GM12873 (cell line): ENCODE measurements around the gene TFB1M.

Experiments
- TF ChIP-seq, protein P1 (sequence below): IDR thresholded peaks from 2 replicates; pipeline ENCODE4 v1.5.1; 2012; ENCODE audit warnings: low read depth, mild to moderate bottlenecking, moderate library complexity, low read length, control low read depth; ENCODE audit not compliant: insufficient read depth; ENCODE audit errors: missing control alignments

The TFB1M gene

DNA sequence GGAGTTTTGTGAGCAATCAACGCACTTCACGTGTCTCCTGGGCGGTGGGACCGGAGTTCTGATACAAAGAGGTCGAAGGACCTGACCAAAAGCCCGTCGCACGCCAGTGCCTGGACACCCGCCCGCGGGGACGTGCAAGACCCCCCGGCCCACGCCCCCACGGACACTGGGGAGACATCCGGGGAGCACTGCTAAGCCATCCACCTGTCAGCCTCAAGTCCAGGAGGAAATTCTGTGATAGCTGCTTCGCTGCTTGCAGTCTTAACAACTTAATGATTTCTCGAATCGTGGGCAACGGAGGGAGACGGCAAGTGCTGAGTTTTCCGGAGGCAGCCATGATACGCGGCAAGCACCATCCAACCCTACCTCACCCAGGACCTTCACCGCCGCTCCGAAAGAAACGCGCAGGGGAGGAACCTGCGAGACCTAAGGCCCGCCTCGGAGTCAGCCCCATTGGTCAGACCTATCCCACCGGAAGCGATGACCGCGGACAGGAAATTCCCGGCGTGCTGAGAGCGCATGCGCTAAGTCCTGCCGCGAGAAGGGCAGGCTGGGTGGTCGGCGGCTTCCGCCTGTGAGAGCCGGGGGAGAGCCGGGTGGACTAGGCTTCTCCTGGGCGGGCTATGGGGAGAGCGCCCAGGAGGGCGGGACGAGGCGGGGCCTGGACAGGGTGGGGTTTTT lies at the start of gene TFB1M:
TSS of gene TFB1M (minus strand) at position 393 of the 681 bp plus-strand sequence. CDS start at position 337, 56 bp downstream.
- TF ChIP-seq, protein P1, sequence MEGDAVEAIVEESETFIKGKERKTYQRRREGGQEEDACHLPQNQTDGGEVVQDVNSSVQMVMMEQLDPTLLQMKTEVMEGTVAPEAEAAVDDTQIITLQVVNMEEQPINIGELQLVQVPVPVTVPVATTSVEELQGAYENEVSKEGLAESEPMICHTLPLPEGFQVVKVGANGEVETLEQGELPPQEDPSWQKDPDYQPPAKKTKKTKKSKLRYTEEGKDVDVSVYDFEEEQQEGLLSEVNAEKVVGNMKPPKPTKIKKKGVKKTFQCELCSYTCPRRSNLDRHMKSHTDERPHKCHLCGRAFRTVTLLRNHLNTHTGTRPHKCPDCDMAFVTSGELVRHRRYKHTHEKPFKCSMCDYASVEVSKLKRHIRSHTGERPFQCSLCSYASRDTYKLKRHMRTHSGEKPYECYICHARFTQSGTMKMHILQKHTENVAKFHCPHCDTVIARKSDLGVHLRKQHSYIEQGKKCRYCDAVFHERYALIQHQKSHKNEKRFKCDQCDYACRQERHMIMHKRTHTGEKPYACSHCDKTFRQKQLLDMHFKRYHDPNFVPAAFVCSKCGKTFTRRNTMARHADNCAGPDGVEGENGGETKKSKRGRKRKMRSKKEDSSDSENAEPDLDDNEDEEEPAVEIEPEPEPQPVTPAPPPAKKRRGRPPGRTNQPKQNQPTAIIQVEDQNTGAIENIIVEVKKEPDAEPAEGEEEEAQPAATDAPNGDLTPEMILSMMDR, result no peak

- TF ChIP-seq, protein P1, result no peak
These were observed 39.9 kb upstream of the TFB1M start for GRCh38 chr6:155354167-155354566.

DNA sequence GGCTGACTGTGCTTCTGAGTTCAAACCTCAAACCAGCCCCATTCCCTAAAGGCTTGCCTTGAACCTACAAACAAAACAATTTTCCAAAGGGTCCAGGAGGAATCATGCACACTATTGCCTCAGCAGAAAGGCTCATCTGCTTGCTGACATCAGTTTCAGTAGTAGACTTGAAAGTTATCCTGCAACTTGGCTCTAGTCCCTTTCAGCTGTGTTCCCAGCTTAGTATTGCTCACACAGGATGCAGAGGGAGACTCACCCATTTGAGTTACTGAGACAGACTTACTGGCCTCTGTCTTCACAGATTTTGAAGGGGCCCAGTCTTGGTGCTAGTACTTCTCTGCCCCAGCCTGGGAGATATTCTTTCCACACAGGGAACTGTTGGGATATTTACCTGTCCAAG lies 38.5 kb upstream of the TFB1M start:
- TF ChIP-seq, protein P1, result no peak

DNA sequence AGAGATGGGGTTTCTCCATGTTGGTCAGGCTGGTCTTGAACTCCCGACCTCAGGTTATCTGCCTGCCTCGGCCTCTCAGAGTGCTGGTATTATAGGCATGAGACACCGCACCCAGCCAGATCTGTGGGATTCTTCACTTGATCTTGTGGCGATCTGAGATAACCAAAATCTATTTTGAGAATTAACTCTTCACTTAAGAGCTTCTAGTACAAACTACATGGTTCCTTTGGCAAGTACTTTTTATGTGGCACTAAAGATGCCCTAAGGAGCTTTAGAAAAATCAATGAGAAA lies 37.8 kb upstream of the TFB1M start:
- TF ChIP-seq, protein P1, result no peak

DNA sequence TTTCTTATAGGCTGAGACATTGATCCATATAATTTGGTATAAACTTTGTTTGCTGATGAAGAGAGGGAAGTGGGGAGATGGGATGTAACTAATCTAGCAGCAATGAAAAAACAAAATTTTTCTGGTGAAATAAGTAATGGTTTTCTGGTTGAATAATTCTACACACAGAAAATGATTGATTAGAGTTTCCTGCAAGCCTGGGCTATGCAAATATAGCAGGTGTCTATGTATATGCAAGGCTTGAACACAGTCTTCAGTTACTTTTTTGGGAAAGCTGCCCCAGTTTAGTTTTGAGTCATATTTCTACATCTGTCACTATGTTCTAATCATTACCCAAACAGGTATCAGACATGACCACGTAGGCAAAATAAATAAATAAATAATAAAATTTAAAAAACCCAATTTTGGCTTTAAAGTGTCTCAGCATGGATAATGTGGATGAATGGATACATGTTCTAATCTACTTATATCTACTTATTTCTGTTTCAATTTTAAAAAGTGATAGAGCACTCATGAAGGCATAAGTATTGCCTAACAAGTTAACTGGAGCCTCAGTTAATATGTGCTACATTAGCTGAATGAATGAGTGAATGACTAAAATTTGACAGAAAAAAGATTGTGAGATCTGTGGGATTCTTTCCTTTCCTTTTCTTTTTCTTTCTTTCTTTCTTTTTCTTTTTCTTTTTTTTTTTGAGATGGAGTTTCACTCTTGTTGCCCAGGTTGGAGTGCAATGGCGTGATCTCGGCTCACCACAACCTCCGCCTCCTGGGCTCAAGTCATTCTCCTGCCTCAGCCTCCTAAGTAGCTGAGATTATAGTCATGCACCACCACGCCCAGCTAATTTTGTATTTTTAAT lies 37.2 kb upstream of the TFB1M start:
- TF ChIP-seq, protein P1, result no peak

- TF ChIP-seq, protein P1, result no peak
These were observed 35.7 kb upstream of the TFB1M start for GRCh38 chr6:155349956-155350355.

GRCh38 chr6:155349129-155349528 lies 34.8 kb upstream of the TFB1M start:
- TF ChIP-seq, protein P1, result no peak
